ENCODE measurements around the gene GCK.

GRCh38 chr7:44107116-44107960, 81.9 kb downstream of the GCK start:
- TF ChIP-seq BHLHE40 (IDR thresholded peaks at IDR 0.05; ENCODE audit: borderline replicate concordance) = no peak
- no peak for TF ChIP-seq FOXA1 (IDR thresholded peaks at IDR 0.05)
- no peak for TF ChIP-seq FOXK2 (IDR thresholded peaks at IDR 0.05)
- TF ChIP-seq SUZ12 (IDR thresholded peaks at IDR 0.05) = no peak
- no peak for TF ChIP-seq SP1 (IDR thresholded peaks at IDR 0.05)
- TF ChIP-seq TARDBP (IDR thresholded peaks at IDR 0.05) = no peak
- TF ChIP-seq ELF4 (IDR thresholded peaks at IDR 0.05) = no peak
- no peak for TF ChIP-seq FOXM1 (IDR thresholded peaks at IDR 0.05; ENCODE audit: borderline replicate concordance)
